Measurements from ENCODE around the gene FOXM1.

Gene FOXM1

GRCh38 chr12:2834581-2835491, 42.1 kb downstream of the FOXM1 start, which contains the start of gene NRIP2:
Gene NRIP2, minus strand, starts transcription at chr12:2835035. Its CDS starts 52 bp downstream, at chr12:2834983.
- no peak for FAIRE-seq

GRCh38 chr12:2833810-2834209, 43.2 kb downstream of the FOXM1 start:
- no peak for FAIRE-seq

- FAIRE-seq = no peak
Measured at GRCh38 chr12:2833327-2833726, 43.6 kb downstream of the FOXM1 start.

GRCh38 chr12:2832550-2833127, 44.3 kb downstream of the FOXM1 start:
- no peak for FAIRE-seq

GRCh38 chr12:2829275-2829674, 47.7 kb downstream of the FOXM1 start:
- FAIRE-seq = no peak

GRCh38 chr12:2826721-2827515, 50.1 kb downstream of the FOXM1 start:
- FAIRE-seq = no peak

- FAIRE-seq = no peak
Measured at GRCh38 chr12:2826036-2826435, 50.9 kb downstream of the FOXM1 start.

GRCh38 chr12:2825132-2825531, 51.8 kb downstream of the FOXM1 start:
- FAIRE-seq = no peak

- FAIRE-seq = no peak
Measured at GRCh38 chr12:2824541-2824940, 52.4 kb downstream of the FOXM1 start.

GRCh38 chr12:2823483-2823882, 53.5 kb downstream of the FOXM1 start:
- FAIRE-seq = no peak

GRCh38 chr12:2820432-2820831, 56.5 kb downstream of the FOXM1 start:
- FAIRE-seq = no peak

- no peak for FAIRE-seq
Measured at GRCh38 chr12:2819810-2820209, 57.2 kb downstream of the FOXM1 start.

- FAIRE-seq = no peak
Measured at GRCh38 chr12:2813214-2814185, 63.5 kb downstream of the FOXM1 start.

- peak; percentile 84 for FAIRE-seq
Measured at GRCh38 chr12:2812290-2813213, 64.4 kb downstream of the FOXM1 start, which contains the start of gene ITFG2. Gene ITFG2, plus strand, starts transcription at chr12:2812668. Its CDS starts 93 bp downstream, at chr12:2812761.

- FAIRE-seq = no peak
Measured at GRCh38 chr12:2811801-2812200, 65.2 kb downstream of the FOXM1 start.
